SJCRH30 (cell line): ENCODE results near the gene CCDC8. TPM values are rescaled to one million over a fixed set of nuclear protein-coding genes. Genes with fewer than 3 reads are reported as not detected.
"Not testable (repeated sequence)": the region's sequence is repeated elsewhere in the genome, so short reads cannot be mapped to it uniquely, and the experiment has no call there.

Experiments used
- DNase-seq, 2 experiments: peaks; one replicate each; pipeline ENCODE4 v3.0.0-alpha.2; 2015 to 2020
- H3K27ac ChIP-seq: fragments of 250-450 bp; sonication (Bioruptor Pico); 2 replicates; pipeline ENCODE4 v1.5.1; 2020; ENCODE audit warnings: mild to moderate bottlenecking, moderate library complexity
- H3K27me3 ChIP-seq: fragments of 250-450 bp; sonication (Bioruptor Pico); 2 replicates; pipeline ENCODE4 v1.5.1; 2020; ENCODE audit warnings: mild to moderate bottlenecking, moderate library complexity
- H3K36me3 ChIP-seq: fragments of 250-450 bp; sonication (Bioruptor Pico); 2 replicates; pipeline ENCODE4 v1.5.1; 2020; ENCODE audit warnings: mild to moderate bottlenecking, moderate library complexity
- H3K4me1 ChIP-seq: fragments of 250-450 bp; sonication (Bioruptor Pico); 2 replicates; pipeline ENCODE4 v1.5.1; 2020; ENCODE audit warnings: mild to moderate bottlenecking, moderate library complexity
- H3K4me3 ChIP-seq: fragments of 250-450 bp; sonication (Bioruptor Pico); 2 replicates; pipeline ENCODE4 v1.5.1; 2020; ENCODE audit warnings: mild to moderate bottlenecking, moderate library complexity
- H3K9me3 ChIP-seq: fragments of 250-450 bp; sonication (Bioruptor Pico); replicated peaks from 2 replicates; pipeline ENCODE4 v1.5.1; 2020; ENCODE audit warnings: mild to moderate bottlenecking, moderate library complexity
- total RNA-seq: library from RNA; depleted of rRNA; stranded (reverse); fragments of >200 nt; shearing (Covaris generic); gene quantifications from 2 replicates; pipeline ENCODE4 v1.2.3, GENCODE V29; 2014

Gene CCDC8
- total RNA-seq, 1 experiment from 2014 or later, result 41.8 TPM

DNA sequence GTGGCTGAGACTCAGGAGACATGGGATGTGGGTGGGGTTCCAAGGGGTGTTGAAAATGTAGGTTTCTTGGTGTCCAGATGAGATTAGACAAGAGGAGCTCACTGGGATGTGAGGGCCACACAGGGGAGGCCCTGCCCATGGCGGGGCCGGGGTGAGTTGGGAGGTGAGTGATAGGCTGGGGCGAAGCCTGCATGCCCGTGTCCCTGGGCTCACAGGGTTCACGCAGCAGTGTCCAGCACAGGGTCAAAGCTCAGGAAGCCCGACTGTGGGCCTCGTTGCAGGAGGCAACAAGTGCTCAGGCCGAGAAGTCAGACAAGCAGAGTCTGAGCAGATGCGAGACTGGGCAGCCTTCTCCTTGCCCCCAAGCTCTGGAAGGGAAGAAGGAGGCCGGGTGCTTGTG lies 27.2 kb downstream of the CCDC8 start:
- no peak for DNase-seq
- H3K4me1 ChIP-seq, result no peaks in the 10 kb centered on the region
- H3K36me3 ChIP-seq, result peaks cover 74% of the 10 kb centered on the region
- no peak overlapping the region for H3K4me3 ChIP-seq
- H3K9me3 ChIP-seq, result no peaks in the 10 kb centered on the region
- no peaks in the 10 kb centered on the region for H3K27me3 ChIP-seq
- H3K27ac ChIP-seq, result no peak overlapping the region

DNA sequence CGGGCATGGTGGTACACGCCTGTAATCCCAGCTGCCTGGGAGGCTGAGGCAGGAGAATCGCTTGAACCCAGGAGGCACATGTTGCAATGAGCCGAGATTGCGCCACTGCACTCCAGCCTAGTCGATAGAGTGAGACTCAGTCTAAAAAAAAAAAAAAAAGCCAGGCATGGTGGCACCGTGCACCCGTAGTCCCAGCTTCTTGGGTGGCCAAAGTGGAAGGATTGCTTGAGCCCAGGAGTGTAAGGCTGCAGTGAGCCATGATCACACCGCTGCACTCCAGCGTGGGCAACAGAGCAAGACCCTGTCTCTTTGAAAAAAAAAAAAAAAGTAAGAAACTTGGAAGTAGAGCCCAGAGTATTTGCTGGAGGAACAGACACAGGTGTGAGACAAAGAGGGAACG lies 27.7 kb downstream of the CCDC8 start:
- DNase-seq, result no peak
- Histone ChIP-seq H3K4me3 (no peak overlapping the region), H3K9me3 (no peaks in the 10 kb centered on the region), H3K36me3 (peaks cover 76% of the 10 kb centered on the region), H3K27ac (no peak overlapping the region), H3K4me1 (no peaks in the 10 kb centered on the region), H3K27me3 (no peaks in the 10 kb centered on the region)

DNA sequence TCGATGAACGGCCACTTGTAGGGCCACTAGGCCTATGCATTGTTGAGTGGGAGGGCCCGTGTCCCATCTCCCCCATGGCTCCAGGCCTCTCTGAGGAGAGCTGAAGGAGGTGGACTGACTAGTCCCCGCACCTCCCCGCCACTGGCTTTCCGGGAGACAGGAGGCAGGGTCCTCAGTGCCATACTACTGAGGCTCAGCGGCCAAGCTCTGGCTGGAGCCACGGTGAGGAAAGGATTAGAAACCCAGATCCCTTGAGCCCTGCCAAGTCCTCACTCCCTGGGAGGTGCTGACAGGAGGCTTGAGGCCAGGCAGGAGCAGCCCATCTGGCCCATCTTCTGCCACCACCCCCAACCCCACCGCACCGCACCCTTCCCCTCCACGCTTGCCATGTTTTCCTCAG lies 29.0 kb downstream of the CCDC8 start:
- no peak for DNase-seq
- Histone ChIP-seq H3K4me3 (no peak overlapping the region), H3K27me3 (no peaks in the 10 kb centered on the region), H3K36me3 (peaks cover 76% of the 10 kb centered on the region), H3K9me3 (no peaks in the 10 kb centered on the region), H3K27ac (no peak overlapping the region), H3K4me1 (no peaks in the 10 kb centered on the region)

DNA sequence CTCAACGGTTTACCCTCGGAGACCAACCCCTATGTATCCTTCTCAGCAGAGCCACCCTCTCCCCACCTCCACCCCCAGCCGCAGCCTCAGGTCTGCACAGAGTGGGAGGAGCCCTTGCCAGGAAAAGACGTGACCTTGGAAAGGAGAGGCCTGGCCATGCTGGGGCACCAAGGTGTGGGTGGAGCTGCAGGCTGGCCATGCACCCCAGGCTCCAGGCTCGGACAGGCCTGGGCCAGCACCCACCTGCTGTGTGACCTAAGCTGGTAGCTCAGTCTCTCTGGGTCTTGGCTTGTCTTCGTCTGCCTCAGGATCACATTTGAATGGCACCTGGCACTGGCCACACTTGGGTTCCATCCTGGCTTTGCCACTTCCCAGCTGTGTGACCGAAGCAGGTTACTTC lies 29.5 kb downstream of the CCDC8 start:
- Histone ChIP-seq H3K4me1 (no peaks in the 10 kb centered on the region), H3K27me3 (no peaks in the 10 kb centered on the region), H3K36me3 (peaks cover 77% of the 10 kb centered on the region), H3K4me3 (no peak overlapping the region), H3K9me3 (no peaks in the 10 kb centered on the region), H3K27ac (no peak overlapping the region)
- DNase-seq, result no peak

DNA sequence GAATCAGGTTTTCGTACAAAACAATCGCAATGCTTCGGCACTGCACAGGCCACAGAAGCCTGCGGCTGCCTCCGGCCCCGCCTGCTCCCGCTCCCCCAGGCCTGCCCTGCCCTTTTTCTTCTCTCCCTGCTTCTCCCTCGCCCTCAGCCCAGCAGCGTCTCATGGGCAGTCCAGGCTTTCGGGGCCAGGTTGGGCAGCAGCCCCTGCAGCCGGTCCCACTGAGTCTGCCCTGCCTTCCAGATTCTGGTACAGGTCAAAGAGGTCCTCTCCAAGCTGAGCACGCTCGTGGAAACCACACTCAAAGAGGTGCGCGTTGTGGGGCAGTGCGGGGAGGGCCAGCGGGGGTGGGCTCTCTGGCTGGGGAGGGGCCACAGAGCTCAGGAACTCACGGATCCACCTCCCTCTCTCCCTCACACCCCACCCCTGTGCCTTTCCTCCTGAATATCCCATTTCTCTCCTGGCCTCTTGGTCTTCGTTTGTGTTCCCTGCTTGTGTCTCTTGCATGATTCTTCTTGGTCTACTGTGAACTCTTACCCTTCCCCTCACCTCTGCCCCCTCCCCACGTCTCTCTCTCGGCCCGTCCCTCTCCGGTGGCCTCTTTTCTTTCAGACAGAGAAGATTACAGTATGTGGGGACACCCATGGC lies 30.1 kb downstream of the CCDC8 start:
- DNase-seq, result no peak
- peaks cover 75% of the 10 kb centered on the region for H3K36me3 ChIP-seq

DNA sequence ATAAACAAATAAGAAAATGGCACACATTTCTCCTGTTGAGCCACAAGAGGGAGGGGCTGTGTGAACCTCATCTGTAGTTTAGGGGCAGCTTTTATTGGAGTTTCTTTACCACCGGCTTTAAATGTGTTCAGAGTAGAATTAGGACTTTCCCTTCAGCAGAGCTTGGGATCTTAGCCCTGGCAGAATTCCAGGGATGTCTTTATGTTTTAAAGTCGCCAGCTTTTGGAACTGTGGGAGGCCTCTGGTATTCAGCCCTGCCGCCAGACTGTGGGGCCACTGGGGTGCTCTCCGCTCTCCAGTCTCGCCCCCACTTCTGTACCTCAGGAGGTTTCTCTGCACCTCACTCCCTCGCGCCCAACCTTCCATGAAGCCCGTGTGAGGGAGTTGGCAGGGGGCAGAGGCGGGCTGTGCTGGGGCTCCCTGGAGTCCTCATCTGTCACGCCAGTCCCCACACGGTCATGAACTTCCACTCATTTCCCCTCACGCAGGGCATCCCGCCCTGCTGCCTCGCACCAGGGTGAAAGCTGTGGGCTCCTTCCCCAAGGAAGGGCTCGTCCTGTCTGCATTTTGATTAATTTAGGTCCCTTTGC lies 31.5 kb downstream of the CCDC8 start:
- no peaks in the 10 kb centered on the region for H3K9me3 ChIP-seq

More for the DNA sequence above, 30.1 kb downstream of the CCDC8 start:
- no peaks in the 10 kb centered on the region for H3K4me1 ChIP-seq
- no peak overlapping the region for H3K27ac ChIP-seq
- H3K4me3 ChIP-seq, result no peak overlapping the region
- H3K9me3 ChIP-seq, result no peaks in the 10 kb centered on the region
- no peaks in the 10 kb centered on the region for H3K27me3 ChIP-seq

DNA sequence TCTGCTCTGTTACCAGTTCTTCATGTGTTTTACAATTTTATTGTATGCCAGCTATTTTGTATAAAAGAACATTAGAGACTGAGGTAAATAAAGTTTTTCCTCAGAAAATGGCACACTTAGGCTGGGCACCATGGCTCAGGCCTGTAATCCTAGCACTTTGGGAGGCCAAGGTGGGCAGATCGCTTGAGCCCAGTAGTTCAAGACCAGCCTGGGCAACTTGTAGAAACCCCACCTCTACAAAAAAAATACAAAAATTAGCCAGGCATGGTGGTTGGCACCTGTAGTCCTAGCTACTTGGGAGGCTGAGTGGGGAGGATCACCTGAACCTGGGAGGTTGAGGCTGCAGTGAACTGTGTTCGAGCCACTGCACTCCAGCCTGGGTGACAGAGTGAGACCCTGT lies 32.0 kb downstream of the CCDC8 start:
- Histone ChIP-seq H3K27ac (no peak overlapping the region), H3K27me3 (no peaks in the 10 kb centered on the region), H3K9me3 (no peaks in the 10 kb centered on the region), H3K4me1 (no peaks in the 10 kb centered on the region), H3K36me3 (peaks cover 78% of the 10 kb centered on the region), H3K4me3 (no peak overlapping the region)
- no peak for DNase-seq

More for the DNA sequence above, 31.5 kb downstream of the CCDC8 start:
- Histone ChIP-seq H3K36me3 (peaks cover 77% of the 10 kb centered on the region), H3K27ac (no peak overlapping the region), H3K4me1 (no peaks in the 10 kb centered on the region), H3K27me3 (no peaks in the 10 kb centered on the region), H3K4me3 (no peak overlapping the region)
- DNase-seq, result no peak

DNA sequence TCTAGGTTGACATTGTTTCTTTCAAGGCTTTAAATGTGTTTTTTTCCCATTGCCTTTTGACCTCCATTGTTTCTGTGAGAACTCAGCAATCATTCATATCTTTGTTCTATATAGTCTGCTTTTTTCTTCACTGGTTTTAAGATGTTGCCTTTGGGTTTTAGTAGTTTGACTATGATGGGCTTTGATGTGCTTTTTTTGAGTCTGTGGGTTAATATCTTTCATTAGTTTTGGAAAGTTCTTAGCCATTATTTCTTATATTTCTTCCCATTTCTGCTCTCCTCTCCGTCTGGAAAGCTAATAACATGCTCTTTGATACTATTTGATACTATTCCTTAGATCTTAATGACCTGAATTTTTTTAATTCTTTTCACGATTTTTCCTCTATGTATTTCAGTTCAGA lies 32.7 kb downstream of the CCDC8 start:
- Histone ChIP-seq H3K9me3 (no peaks in the 10 kb centered on the region), H3K36me3 (peaks cover 81% of the 10 kb centered on the region), H3K4me3 (no peak overlapping the region), H3K27ac (no peak overlapping the region), H3K27me3 (no peaks in the 10 kb centered on the region), H3K4me1 (no peaks in the 10 kb centered on the region)
- DNase-seq, result no peak

DNA sequence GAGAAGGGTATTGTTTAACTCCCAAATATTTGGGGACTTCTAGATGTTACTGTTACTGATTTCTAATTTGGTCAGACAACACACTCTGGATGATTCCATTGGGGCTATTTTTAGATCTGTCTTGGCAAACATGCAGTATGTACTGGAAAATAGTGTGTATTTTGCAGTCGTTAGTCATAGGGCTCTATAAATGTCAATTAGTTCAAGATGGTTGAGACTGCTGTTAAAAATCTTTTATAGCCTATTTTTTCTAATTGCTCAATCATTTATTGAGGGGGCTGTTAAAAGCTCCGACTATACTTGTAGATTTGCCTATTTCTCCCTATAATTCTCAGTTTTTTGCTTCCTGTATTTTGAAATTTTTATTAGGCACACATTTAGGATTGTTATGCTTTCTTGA lies 35.1 kb downstream of the CCDC8 start:
- DNase-seq, result no peak
- Histone ChIP-seq H3K9me3 (no peaks in the 10 kb centered on the region), H3K27ac (no peak overlapping the region), H3K4me1 (no peaks in the 10 kb centered on the region), H3K4me3 (no peak overlapping the region), H3K27me3 (no peaks in the 10 kb centered on the region), H3K36me3 (peaks cover 66% of the 10 kb centered on the region)

DNA sequence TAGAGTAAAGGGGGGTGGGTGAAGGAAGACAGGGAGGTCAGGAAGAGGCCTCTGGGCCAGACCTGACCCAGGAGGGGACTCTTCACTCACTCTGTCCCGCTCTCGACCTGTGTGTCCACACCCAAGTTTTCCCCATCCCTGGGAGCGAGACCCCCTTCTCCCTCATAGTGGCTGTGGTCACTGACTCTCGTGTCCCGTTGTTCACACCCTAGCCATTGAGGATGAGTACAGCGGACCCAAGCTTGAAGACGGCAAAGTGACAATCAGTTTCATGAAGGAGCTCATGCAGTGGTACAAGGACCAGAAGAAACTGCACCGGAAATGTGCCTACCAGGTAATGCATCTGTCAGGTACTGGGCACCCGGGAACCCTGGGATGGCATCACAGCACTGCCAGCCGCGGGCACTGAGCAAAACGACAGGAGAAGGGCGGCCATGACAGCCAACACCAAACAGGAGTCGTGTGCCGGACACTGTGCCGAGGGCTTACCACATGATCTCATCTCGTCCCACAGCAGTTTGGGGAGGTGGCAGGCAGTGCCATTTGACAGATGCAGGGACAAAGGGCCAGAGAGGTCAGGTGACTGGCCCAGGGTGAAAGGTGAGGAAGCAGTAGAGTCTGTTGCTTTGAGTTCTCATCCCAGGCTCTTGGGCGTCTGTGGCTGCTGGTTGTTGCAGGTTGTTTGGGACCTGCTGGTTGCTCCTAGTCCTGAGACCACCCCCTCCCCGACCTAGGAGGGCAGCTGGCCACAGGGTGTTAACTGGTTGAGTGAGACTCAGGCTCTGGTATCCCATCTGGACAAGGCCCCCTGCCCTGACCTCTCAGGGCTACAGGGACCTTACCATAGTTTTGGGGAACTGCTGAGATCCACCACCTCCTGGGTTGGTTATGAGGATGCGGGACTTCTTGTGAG lies 36.9 kb downstream of the CCDC8 start:
- no peak overlapping the region for H3K27ac ChIP-seq
- no peaks in the 10 kb centered on the region for H3K4me1 ChIP-seq
- DNase-seq, result no peak
- no peaks in the 10 kb centered on the region for H3K27me3 ChIP-seq
- peaks cover 54% of the 10 kb centered on the region for H3K36me3 ChIP-seq
- H3K9me3 ChIP-seq, result no peaks in the 10 kb centered on the region
- H3K4me3 ChIP-seq, result no peak overlapping the region

DNA sequence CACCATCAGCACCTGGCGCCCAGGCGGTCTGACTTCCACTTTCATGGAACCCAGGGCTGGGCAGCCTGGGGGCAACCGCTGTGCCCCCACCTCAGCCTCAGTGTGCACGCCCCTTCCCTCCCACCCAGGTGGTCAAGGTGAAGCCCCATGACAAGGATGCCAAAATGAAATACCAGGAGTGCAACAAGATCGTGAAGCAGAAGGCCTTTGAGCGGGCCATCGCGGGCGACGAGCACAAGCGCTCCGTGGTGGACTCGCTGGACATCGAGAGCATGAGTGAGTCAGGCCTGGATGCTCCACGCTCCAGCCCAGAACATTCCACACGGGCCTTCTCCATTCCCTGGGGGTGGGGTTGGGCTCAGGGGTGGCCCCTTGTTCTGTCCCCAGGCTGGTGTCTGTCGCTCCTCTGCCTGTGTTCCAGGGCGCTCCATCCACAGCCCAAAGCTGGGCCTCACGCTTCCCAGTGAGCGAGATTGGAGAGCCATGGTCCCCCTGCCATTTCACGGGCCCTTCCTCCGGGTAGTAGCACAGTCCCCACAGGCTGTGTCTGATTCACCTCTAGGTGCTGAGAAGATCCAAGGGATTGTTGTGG lies 37.8 kb downstream of the CCDC8 start:
- DNase-seq, H3K27ac ChIP-seq, H3K4me3 ChIP-seq, H3K27me3 ChIP-seq, H3K9me3 ChIP-seq, H3K4me1 ChIP-seq: not testable (repeated sequence)
- peaks cover 44% of the 10 kb centered on the region for H3K36me3 ChIP-seq

DNA sequence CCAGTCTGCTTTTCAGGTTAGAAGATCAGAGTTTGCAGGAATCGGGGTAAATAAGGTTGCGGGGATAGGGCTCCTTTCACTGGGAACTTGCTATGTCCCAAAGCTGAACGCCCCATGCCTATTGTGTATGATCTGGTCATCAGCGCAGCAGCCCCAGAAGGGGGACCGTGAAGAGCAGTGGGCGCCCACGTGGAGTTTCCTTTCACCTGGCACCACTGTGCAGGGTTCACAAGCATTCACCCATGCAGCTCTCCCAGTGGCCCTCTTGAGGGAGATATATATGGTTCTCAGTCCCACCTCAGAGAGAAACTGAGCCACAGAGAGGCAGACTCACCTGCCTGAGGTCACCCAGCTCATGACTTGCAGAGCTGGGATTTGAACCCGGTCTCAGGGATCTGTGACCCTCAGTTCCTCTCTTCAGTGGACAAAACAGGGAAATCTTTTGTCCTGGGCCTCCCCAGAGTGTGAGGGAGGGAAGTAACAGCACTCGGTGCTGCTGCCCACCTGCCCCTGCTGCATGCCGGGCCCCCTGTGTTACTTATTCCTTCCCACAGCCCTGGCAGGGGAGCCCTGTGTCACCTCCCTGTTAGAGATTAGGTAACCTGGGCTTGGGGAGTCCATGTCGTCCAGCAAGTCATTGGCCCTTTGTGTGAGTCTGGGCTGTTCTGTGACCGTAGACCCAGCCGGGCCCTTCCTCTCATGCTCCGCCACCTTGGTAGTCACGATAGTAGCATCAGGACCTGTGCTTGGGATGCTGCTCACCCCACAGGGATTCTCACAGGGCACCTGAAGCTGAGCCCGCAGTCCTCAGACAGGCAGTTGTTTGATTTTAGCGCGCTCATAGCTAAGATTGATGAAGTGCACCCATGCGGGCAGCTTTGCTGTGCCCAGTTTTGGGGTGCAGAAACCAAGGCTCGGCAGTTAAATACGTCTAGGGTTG lies 38.6 kb downstream of the CCDC8 start:
- Histone ChIP-seq H3K27ac (no peak overlapping the region), H3K27me3 (no peaks in the 10 kb centered on the region), H3K9me3 (no peaks in the 10 kb centered on the region), H3K36me3 (peaks cover 41% of the 10 kb centered on the region), H3K4me3 (no peak overlapping the region), H3K4me1 (no peaks in the 10 kb centered on the region)
- no peak for DNase-seq

DNA sequence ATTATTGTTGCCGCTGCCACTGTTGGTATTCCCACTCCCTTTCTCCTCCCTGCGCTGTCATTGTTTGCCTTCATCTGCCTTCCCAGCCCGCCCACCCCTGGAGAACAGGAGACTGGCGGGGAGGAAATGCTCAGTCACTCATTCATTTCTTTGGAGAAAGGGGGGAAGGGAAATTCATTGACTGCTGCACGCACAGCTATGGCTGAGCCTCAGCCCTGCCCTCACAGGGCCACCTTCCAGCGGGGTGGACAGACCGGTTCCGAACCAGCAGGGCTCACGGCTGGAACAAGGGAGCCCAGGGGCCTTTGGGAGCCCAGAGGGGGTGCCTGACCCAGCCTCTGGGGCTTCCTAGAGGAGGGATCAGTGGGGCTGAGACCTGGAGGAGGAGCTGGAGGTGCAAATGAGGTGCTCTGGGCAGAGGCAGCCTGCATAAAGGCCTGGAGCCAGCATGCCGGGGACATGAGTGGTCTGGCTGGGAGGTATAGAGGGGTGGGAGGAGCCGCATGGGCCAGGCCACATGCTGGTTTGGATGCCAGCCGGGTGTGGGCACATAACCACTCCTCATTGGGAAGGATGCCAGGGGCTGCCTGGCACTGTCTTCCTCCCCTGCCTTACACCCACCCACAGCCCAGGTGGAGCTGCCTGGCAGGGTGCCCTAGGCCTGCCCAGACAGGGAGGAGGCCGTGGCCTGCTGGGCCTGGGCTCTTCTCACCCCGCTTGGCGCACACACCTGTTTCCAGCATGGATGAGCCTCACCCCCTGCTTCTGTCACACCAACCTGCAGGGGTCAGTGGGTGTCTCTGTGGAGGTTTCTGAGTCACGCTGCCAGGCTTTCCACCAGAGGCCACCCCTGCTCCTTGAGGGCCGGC lies 39.6 kb downstream of the CCDC8 start:
- no peak overlapping the region for H3K27ac ChIP-seq
- peaks cover 37% of the 10 kb centered on the region for H3K36me3 ChIP-seq
- H3K9me3 ChIP-seq, result no peaks in the 10 kb centered on the region
- no peaks in the 10 kb centered on the region for H3K4me1 ChIP-seq
- no peak overlapping the region for H3K4me3 ChIP-seq
- DNase-seq, result no peak
- no peaks in the 10 kb centered on the region for H3K27me3 ChIP-seq
